Omental fat pad (tissue), 4 donors: ENCODE results near the gene SLC10A7. TPM values are rescaled to one million over a fixed set of nuclear protein-coding genes. Genes with fewer than 3 reads are reported as not detected.

Source experiments
- ATAC-seq: fragments of 150-250 bp; one replicate; pipeline ENCODE4 v1.9.1; 2016; ENCODE audit warnings: mild to moderate bottlenecking, moderate library complexity; ENCODE audit not compliant: low FRiP score
- DNase-seq: peaks from one replicate; pipeline ENCODE4 v3.0.0-alpha.2; 2019; ENCODE audit warnings: low spot score
- CTCF ChIP-seq, 3 donors: fragments of 450-650 bp; IDR thresholded peaks; one replicate each; pipeline ENCODE4 v1.5.1; 2016 to 2017; ENCODE audit warnings: antibody characterized with exemption in 3 of 3, mild to moderate bottlenecking in 3 of 3, moderate library complexity in 2 of 3
- total RNA-seq, 4 donors: library from RNA; depleted of rRNA; stranded (reverse); fragments of >200 nt; gene quantifications; one replicate each; pipeline ENCODE4 v1.1.0, GENCODE V29; 2016

SLC10A7 gene
- total RNA-seq, 4 donors from 2014 or later: 5.9 to 17.2 (median 12.9) TPM

- no peak for DNase-seq
- no peak for ATAC-seq
- TF ChIP-seq CTCF (IDR thresholded peaks at IDR 0.05): no peak
Observed at GRCh38 chr4:146436423-146437162, 85.1 kb downstream of the SLC10A7 start.

GRCh38 chr4:146435962-146436361, 85.8 kb downstream of the SLC10A7 start:
- ATAC-seq: no peak
- TF ChIP-seq CTCF (IDR thresholded peaks at IDR 0.05): no peak

GRCh38 chr4:146432065-146432464, 89.7 kb downstream of the SLC10A7 start:
- no peak for DNase-seq
- ATAC-seq: no peak
- TF ChIP-seq CTCF (IDR thresholded peaks at IDR 0.05): no peak

More at GRCh38 chr4:146435962-146436361, 85.8 kb downstream of the SLC10A7 start:
- no peak for DNase-seq

- DNase-seq: no peak
- ATAC-seq: no peak
- no peak for TF ChIP-seq CTCF (IDR thresholded peaks at IDR 0.05)
Observed at GRCh38 chr4:146428298-146428697, 93.4 kb downstream of the SLC10A7 start.

GRCh38 chr4:146417822-146418221, 103.9 kb downstream of the SLC10A7 start:
- ATAC-seq (no peak), DNase-seq (no peak)
- no peak for TF ChIP-seq CTCF (IDR thresholded peaks at IDR 0.05)

GRCh38 chr4:146415829-146416228, 105.9 kb downstream of the SLC10A7 start:
- no peak for TF ChIP-seq CTCF (IDR thresholded peaks at IDR 0.05)
- ATAC-seq (no peak), DNase-seq (no peak)

GRCh38 chr4:146407669-146408084, 114.1 kb downstream of the SLC10A7 start:
- no peak for ATAC-seq
- DNase-seq: no peak
- TF ChIP-seq CTCF (IDR thresholded peaks at IDR 0.05): no peak
